ENCODE measurements around the gene USP32.
A peak's percentile ranks its signal among the peaks of the same experiment; 100 is the strongest.

The USP32 gene

GRCh38 chr17:60149691-60150582, 242.0 kb downstream of the USP32 start, which contains the start of gene CA4:
TSS of gene CA4 (plus strand) at chr17:60149973. CDS start at chr17:60150035, 62 bp downstream.
- Mint-ChIP-seq H3K4me3 (peak within 1 kb of the TSS; percentile 39), H3K4me1 (peaks cover 16% of the 10 kb centered on the region), H3K27me3 (peaks cover 48% of the 10 kb centered on the region), H3K9me3 (no peaks in the 10 kb centered on the region), H3K36me3 (no peaks in the 10 kb centered on the region), H3K27ac (peak within 1 kb of the TSS; percentile 46)

- H3K4me3 Mint-ChIP-seq, result no peak overlapping the region
- H3K36me3 Mint-ChIP-seq, result no peaks in the 10 kb centered on the region
- no peaks in the 10 kb centered on the region for H3K9me3 Mint-ChIP-seq
- peaks cover 54% of the 10 kb centered on the region for H3K27me3 Mint-ChIP-seq
- no peak overlapping the region for H3K27ac Mint-ChIP-seq
- H3K4me1 Mint-ChIP-seq, result peaks cover 24% of the 10 kb centered on the region
Observed at GRCh38 chr17:60148373-60148772, 243.6 kb downstream of the USP32 start.

GRCh38 chr17:60147553-60148223, 244.2 kb downstream of the USP32 start:
- Mint-ChIP-seq H3K9me3 (no peaks in the 10 kb centered on the region), H3K27me3 (peaks cover 59% of the 10 kb centered on the region), H3K27ac (no peak overlapping the region), H3K4me3 (no peak overlapping the region), H3K36me3 (no peaks in the 10 kb centered on the region), H3K4me1 (peaks cover 30% of the 10 kb centered on the region)

- H3K27me3 Mint-ChIP-seq, result peaks cover 64% of the 10 kb centered on the region
- H3K27ac Mint-ChIP-seq, result no peak overlapping the region
- peaks cover 31% of the 10 kb centered on the region for H3K4me1 Mint-ChIP-seq
- H3K9me3 Mint-ChIP-seq, result no peaks in the 10 kb centered on the region
- H3K4me3 Mint-ChIP-seq, result no peak overlapping the region
- no peaks in the 10 kb centered on the region for H3K36me3 Mint-ChIP-seq
Observed at GRCh38 chr17:60146206-60146605, 245.7 kb downstream of the USP32 start.

GRCh38 chr17:60145006-60145935, 246.7 kb downstream of the USP32 start:
- peaks cover 24% of the 10 kb centered on the region for H3K4me1 Mint-ChIP-seq
- no peak overlapping the region for H3K27ac Mint-ChIP-seq
- no peaks in the 10 kb centered on the region for H3K9me3 Mint-ChIP-seq
- no peak overlapping the region for H3K4me3 Mint-ChIP-seq
- H3K27me3 Mint-ChIP-seq, result peaks cover 66% of the 10 kb centered on the region
- no peaks in the 10 kb centered on the region for H3K36me3 Mint-ChIP-seq

- Mint-ChIP-seq H3K27me3 (peaks cover 62% of the 10 kb centered on the region), H3K4me1 (peaks cover 24% of the 10 kb centered on the region), H3K9me3 (no peaks in the 10 kb centered on the region), H3K36me3 (no peaks in the 10 kb centered on the region), H3K4me3 (no peak overlapping the region), H3K27ac (no peak overlapping the region)
Observed at GRCh38 chr17:60142872-60143499, 248.9 kb downstream of the USP32 start.

- H3K4me1 Mint-ChIP-seq, result peaks cover 24% of the 10 kb centered on the region
- no peak overlapping the region for H3K27ac Mint-ChIP-seq
- no peaks in the 10 kb centered on the region for H3K9me3 Mint-ChIP-seq
Observed at GRCh38 chr17:60141111-60142018, 250.6 kb downstream of the USP32 start.

GRCh38 chr17:60139438-60140285, 252.3 kb downstream of the USP32 start:
- no peak overlapping the region for H3K4me3 Mint-ChIP-seq
- H3K4me1 Mint-ChIP-seq, result peaks cover 40% of the 10 kb centered on the region
- peak overlapping the region; percentile 35 for H3K27ac Mint-ChIP-seq
- peaks cover 38% of the 10 kb centered on the region for H3K27me3 Mint-ChIP-seq
- H3K9me3 Mint-ChIP-seq, result no peaks in the 10 kb centered on the region
- no peaks in the 10 kb centered on the region for H3K36me3 Mint-ChIP-seq

More at GRCh38 chr17:60141111-60142018, 250.6 kb downstream of the USP32 start:
- Mint-ChIP-seq H3K27me3 (peaks cover 49% of the 10 kb centered on the region), H3K4me3 (peak overlapping the region; percentile 15), H3K36me3 (no peaks in the 10 kb centered on the region)

GRCh38 chr17:60138769-60139437, 253.0 kb downstream of the USP32 start:
- peaks cover 37% of the 10 kb centered on the region for H3K27me3 Mint-ChIP-seq
- H3K9me3 Mint-ChIP-seq, result no peaks in the 10 kb centered on the region
- H3K36me3 Mint-ChIP-seq, result no peaks in the 10 kb centered on the region
- H3K4me1 Mint-ChIP-seq, result peaks cover 43% of the 10 kb centered on the region
- no peak overlapping the region for H3K27ac Mint-ChIP-seq
- no peak overlapping the region for H3K4me3 Mint-ChIP-seq

- Mint-ChIP-seq H3K27me3 (peaks cover 27% of the 10 kb centered on the region), H3K27ac (no peak overlapping the region), H3K9me3 (no peaks in the 10 kb centered on the region), H3K36me3 (no peaks in the 10 kb centered on the region), H3K4me1 (peaks cover 40% of the 10 kb centered on the region), H3K4me3 (no peak overlapping the region)
Observed at GRCh38 chr17:60137731-60138130, 254.2 kb downstream of the USP32 start.

- Mint-ChIP-seq H3K4me3 (peak overlapping the region; percentile 92), H3K36me3 (no peaks in the 10 kb centered on the region), H3K27me3 (peaks cover 17% of the 10 kb centered on the region), H3K9me3 (no peaks in the 10 kb centered on the region), H3K27ac (no peak overlapping the region), H3K4me1 (peaks cover 33% of the 10 kb centered on the region)
Observed at GRCh38 chr17:60135951-60136666, 255.8 kb downstream of the USP32 start.

GRCh38 chr17:60135151-60135950, 256.6 kb downstream of the USP32 start:
- Mint-ChIP-seq H3K27ac (peak overlapping the region; percentile 8), H3K4me1 (peaks cover 33% of the 10 kb centered on the region), H3K36me3 (peaks cover 1% of the 10 kb centered on the region), H3K9me3 (no peaks in the 10 kb centered on the region), H3K4me3 (peak overlapping the region; percentile 92), H3K27me3 (peaks cover 10% of the 10 kb centered on the region)

All from activated naive CD4-positive, alpha-beta T cell treated with anti-CD3 and anti-CD28 coated beads, Interleukin-2, amount 50 U/mL, for 24 hours (primary cell).